Panc1 (cell line): ENCODE data around the gene GNG7. TPM values are rescaled to one million over a fixed set of nuclear protein-coding genes. Genes with fewer than 3 reads are reported as not detected.
A peak's percentile ranks its signal among the peaks of the same experiment; 100 is the strongest.

Experiments
- ATAC-seq: fragments of 200-7000 bp; cut with Tn5 transposase; 2 replicates; pipeline ENCODE4 v1.9.1; 2020; ENCODE audit warnings: mild to moderate bottlenecking, moderate library complexity
- BruUV-seq: library from RNA; stranded (reverse); fragments of 400-500 nt; replicated peaks from 2 replicates; lab custom pipeline; 2021; lab: Mats Ljungman, UMichigan
- CTCF ChIA-PET: fragments of 300-600 bp; sonication (Branson Sonifier 250); formaldehyde crosslinking; loops from one replicate; lab custom pipeline; 2022; ENCODE audit warnings: antibody characterized with exemption; lab: Charles Lee
- POLR2A ChIA-PET: fragments of 300-600 bp; sonication (Branson Sonifier 250); formaldehyde crosslinking; loops from one replicate; lab custom pipeline; 2022; ENCODE audit warnings: antibody characterized with exemption; lab: Charles Lee
- DNase-seq: peaks from one replicate; pipeline ENCODE4 v3.0.0-alpha.2; 2010; ENCODE audit warnings: low read depth, low spot score
- H3K27ac ChIP-seq: 2 replicates; pipeline ENCODE4 v1.5.1; 2011; ENCODE audit warnings: mild to moderate bottlenecking, low read length, inconsistent platforms
- H3K27me3 ChIP-seq: fragments of 200-500 bp; sonication (Bioruptor generic); 2 replicates; pipeline ENCODE4 v1.6.0; 2014; ENCODE audit warnings: low read length, inconsistent platforms; ENCODE audit not compliant: control insufficient read depth, insufficient read depth
- H3K36me3 ChIP-seq: fragments of 200-500 bp; sonication (Bioruptor generic); 2 replicates; pipeline ENCODE4 v1.5.1; 2014; ENCODE audit warnings: inconsistent platforms, mild to moderate bottlenecking, low read length, moderate library complexity; ENCODE audit not compliant: control insufficient read depth, insufficient read depth
- H3K4me1 ChIP-seq: 2 replicates; pipeline ENCODE4 v1.5.1; 2011; ENCODE audit warnings: inconsistent platforms, mild to moderate bottlenecking, low read length, moderate library complexity; ENCODE audit not compliant: control insufficient read depth, insufficient read depth
- H3K4me3 ChIP-seq, 2 experiments: 2 replicates each; pipeline ENCODE4 v1.5.1; 2011 to 2012; ENCODE audit warnings: low read depth in 2 of 2, low read length in 2 of 2, mild to moderate bottlenecking in 2 of 2, inconsistent platforms in 1 of 2, moderate library complexity in 1 of 2
- H3K9me3 ChIP-seq: fragments of 200-500 bp; sonication (Bioruptor generic); 2 replicates; pipeline ENCODE4 v1.5.1; 2014; ENCODE audit warnings: low read depth, mild to moderate bottlenecking, inconsistent platforms, low read length, moderate library complexity; ENCODE audit not compliant: control insufficient read depth, insufficient read depth
- POLR2AphosphoS5 ChIP-seq: IDR thresholded peaks from 2 replicates; pipeline ENCODE4 v1.6.1; 2012; ENCODE audit warnings: mild to moderate bottlenecking, low read depth, low read length, moderate library complexity
- REST ChIP-seq, 2 experiments: IDR thresholded peaks; 2 replicates each; pipeline ENCODE4 v1.6.1; 2011 to 2012; ENCODE audit warnings: low read depth in 2 of 2, control low read depth in 1 of 2, low read length in 1 of 2, mild to moderate bottlenecking in 1 of 2, moderate library complexity in 1 of 2; ENCODE audit not compliant: insufficient read depth in 1 of 2
- TCF7L2 ChIP-seq: IDR thresholded peaks from 2 replicates; pipeline ENCODE4 v1.6.1; 2011; ENCODE audit warnings: mild to moderate bottlenecking, low read depth, low read length, inconsistent platforms
- in situ Hi-C: cut with HindIII; loops from 2 replicates; pipeline ENCODE4 v1.10.0; 2016; ENCODE audit warnings: low sequenced_read_pairs, low pct_unique_long_range_greater_than_20kb
- intact Hi-C: fragments of 100-400 bp; cut with micrococcal nuclease; formaldehyde crosslinking; loops from one replicate; pipeline ENCODE4 v1.10.0; 2022; ENCODE audit not compliant: unreplicated experiment
- total RNA-seq: library from RNA; stranded (reverse); gene quantifications from one replicate; pipeline ENCODE4 v1.2.1, GENCODE V29; 2021; ENCODE audit not compliant: unreplicated experiment

GNG7 gene
- total RNA-seq, 1 experiment from 2014 or later = 0.74 TPM

DNA sequence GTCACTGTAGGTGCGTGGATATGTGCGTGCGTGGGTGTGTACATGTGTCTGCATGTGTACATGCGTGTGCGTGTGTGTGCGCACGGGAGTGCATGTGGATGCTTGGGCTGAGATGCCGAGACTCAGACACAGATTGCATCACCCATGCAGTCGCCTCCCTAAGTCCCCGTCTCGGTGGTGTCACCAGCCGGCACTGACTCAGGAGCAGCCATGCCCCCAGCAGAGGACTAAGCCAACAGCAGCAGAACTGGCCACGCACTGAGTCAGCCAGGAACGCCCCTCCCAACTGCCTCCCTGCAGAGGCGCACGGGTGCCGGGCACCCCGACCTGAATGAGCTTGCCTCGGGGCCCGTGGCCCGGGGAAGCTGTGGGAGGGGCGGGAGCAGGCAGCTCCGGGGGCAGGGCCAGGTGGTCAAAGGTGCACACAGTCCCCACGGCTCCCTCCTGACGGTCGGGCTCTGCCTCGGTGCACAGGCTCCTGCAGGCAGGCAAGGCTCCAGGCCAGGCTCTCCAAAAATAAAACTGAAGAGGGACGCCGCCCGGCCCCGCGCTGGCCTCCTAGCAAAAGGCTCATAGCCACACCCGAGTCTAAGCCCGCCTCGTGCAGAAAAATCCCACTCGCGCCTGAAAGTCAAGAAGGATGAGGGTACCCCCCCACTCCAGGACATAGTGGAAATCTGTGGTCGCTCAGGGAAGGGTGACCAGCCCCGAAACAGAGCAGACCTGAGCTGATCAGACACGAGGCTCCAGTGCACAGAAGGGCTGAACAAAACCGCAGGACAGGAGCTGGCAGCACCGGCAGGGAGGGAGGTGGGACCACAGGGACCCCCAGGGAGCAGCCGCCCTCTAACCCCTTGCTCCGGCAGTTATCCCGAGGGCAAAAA lies 177.4 kb downstream of the GNG7 start:
- Histone ChIP-seq H3K4me3 (peak overlapping the region; percentile 21 to 45), H3K36me3 (no peaks in the 10 kb centered on the region), H3K9me3 (no peaks in the 10 kb centered on the region), H3K4me1 (peaks cover 37% of the 10 kb centered on the region), H3K27me3 (no peaks in the 10 kb centered on the region), H3K27ac (peak overlapping the region; percentile 94)
- CTCF ChIA-PET = no interaction called here
- no TSS peak for BruUV-seq
- DNase-seq (no peak), ATAC-seq (peak; percentile 90)
- POLR2A ChIA-PET = interaction anchor here (0.6 to 1.2 kb wide), 2 partner anchors 9 to 17 kb away, joined by 3 to 5 read pairs; no protein-coding TSS in a partner anchor
- intact Hi-C loops = no loop called here
- in situ Hi-C loops = no loop called here
- no peak for TF ChIP-seq POLR2AphosphoS5

DNA sequence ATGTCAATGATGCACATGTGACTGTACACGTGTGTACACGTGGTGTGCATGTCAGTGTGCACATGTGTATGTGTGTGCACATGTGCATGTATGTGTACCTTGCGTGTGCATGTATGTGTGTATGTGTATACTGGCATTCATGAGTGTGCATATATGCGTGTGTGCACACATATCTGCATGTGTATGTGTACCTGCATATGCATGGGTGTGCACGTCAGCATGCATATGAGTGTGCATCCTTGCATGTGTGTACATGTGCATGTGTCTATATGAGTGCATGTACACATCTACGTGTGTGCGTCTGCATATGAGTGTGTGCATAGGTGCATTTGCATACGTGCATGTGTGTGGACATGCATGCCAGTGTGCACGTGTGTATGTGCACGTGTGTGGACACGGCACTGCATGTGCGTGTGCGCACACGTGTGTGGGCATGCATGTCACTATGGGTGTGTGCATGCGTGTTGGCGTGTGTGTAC lies 178.1 kb downstream of the GNG7 start:
- no peak for DNase-seq
- in situ Hi-C loops (no loop called here), intact Hi-C loops (no loop called here)
- BruUV-seq = no TSS peak
- H3K27me3 ChIP-seq = no peaks in the 10 kb centered on the region
- ChIA-PET POLR2A (no interaction called here), CTCF (no interaction called here)
- no peaks in the 10 kb centered on the region for H3K9me3 ChIP-seq
- H3K27ac ChIP-seq = peak overlapping the region; percentile 94
- no peak for TF ChIP-seq POLR2AphosphoS5
- peak in 1 of 2 experiments; percentile 10; a peak in 1 of 4 replicates for TF ChIP-seq REST (IDR thresholded peaks at IDR 0.05; ENCODE audit: insufficient read depth in 1 of 2, low read depth in 2 of 2, low read length in 1 of 2)
- peak overlapping the region in 1 of 2 experiments; percentile 45; a peak in 1 of 4 replicates for H3K4me3 ChIP-seq
- no peaks in the 10 kb centered on the region for H3K36me3 ChIP-seq
- H3K4me1 ChIP-seq = peaks cover 33% of the 10 kb centered on the region
- ATAC-seq = no peak

DNA sequence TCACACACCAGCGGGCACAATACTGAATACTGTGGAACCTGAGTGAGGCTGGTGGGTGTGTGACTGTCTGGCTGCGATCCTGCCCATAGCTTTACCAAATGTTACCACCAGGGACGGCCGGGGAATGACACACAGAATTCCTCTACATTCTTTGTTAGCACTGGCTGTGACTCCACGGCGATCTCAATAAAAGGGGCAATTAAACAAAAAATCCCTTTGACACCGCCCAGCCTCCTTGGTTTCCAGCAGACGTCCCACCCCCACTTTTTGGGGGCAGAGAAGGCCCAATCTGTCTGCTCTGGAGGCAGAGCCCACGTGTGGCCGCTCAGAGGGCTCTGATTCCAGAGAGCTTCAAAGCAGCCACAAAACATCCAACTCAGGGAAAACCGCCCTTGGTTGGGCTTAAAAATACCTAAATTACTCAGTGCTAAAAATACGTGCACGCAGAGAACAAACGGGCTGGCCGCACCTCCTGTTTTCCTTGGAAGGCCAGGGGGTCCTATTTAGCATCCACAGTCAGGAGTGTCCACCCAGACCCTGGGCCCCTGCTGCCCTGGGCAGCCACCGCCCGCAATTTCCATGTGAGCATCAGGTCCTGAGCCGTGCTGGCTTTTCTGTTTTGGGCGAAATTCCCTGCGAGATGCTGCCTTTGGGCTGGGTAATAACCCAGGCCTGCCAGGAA lies 178.7 kb downstream of the GNG7 start:
- H3K27ac ChIP-seq = peak overlapping the region; percentile 94
- in situ Hi-C loops (no loop called here), intact Hi-C loops (no loop called here)
- TF ChIP-seq TCF7L2 (peak; percentile 19; the same call in 1 of the 2 replicates), POLR2AphosphoS5 (no peak)
- DNase-seq = no peak
- POLR2A ChIA-PET = no interaction called here
- ATAC-seq = no peak
- H3K36me3 ChIP-seq = no peaks in the 10 kb centered on the region
- no peaks in the 10 kb centered on the region for H3K9me3 ChIP-seq
- no peak overlapping the region for H3K4me3 ChIP-seq
- H3K27me3 ChIP-seq = no peaks in the 10 kb centered on the region
- H3K4me1 ChIP-seq = peaks cover 32% of the 10 kb centered on the region
- CTCF ChIA-PET = interaction anchor here (0.7 kb wide), 1 partner anchor 55 kb away, joined by 4 read pairs; no protein-coding TSS in a partner anchor
- no TSS peak for BruUV-seq
